Endothelial cell of umbilical vein (primary cell): ENCODE results near the gene GABBR2. TPM values are rescaled to one million over a fixed set of nuclear protein-coding genes. Genes with fewer than 3 reads are reported as not detected.

Source experiments
- BruUV-seq: library from RNA; stranded (reverse); fragments of 400-500 nt; replicated peaks from 2 replicates; lab custom pipeline; 2021; lab: Mats Ljungman, UMichigan
- CTCF ChIA-PET: fragments of 300-600, 350-600 bp; sonication (Branson Sonifier 250); formaldehyde crosslinking; loops from one replicate; lab custom pipeline; 2021; ENCODE audit warnings: antibody characterized with exemption, inconsistent platforms; lab: Charles Lee
- POLR2A ChIA-PET: fragments of 300-600, 350-600 bp; sonication (Branson Sonifier 250); formaldehyde crosslinking; loops from one replicate; lab custom pipeline; 2021; ENCODE audit warnings: antibody characterized with exemption, inconsistent platforms; lab: Charles Lee
- DNase-seq: peaks from one replicate; pipeline ENCODE4 v3.0.0-alpha.2; 2011; ENCODE audit warnings: low read depth, low spot score
- FAIRE-seq: peaks from 2 replicates; lab custom pipeline; 2011; peaks lifted over from hg19 to GRCh38; lab: Jason Lieb, UNC
- H2AFZ ChIP-seq: 2 replicates; pipeline ENCODE4 v1.6.0; 2012; ENCODE audit warnings: low read depth, low read length, control low read depth, inconsistent platforms
- H3K27ac ChIP-seq: 2 replicates; pipeline ENCODE4 v1.5.1; 2011; ENCODE audit warnings: low read depth, mild to moderate bottlenecking, control low read depth, low read length, moderate library complexity; ENCODE audit not compliant: insufficient read depth
- H3K27me3 ChIP-seq, 2 experiments: 2 replicates each; pipeline versions ENCODE4 v1.6.0 to v1.6.1; 2011; ENCODE audit warnings: low read length in 2 of 2, mixed read lengths in 1 of 2; ENCODE audit not compliant: control insufficient read depth in 2 of 2, insufficient read depth in 2 of 2
- H3K36me3 ChIP-seq, 2 experiments: 2 replicates in 1 of 2; 3 replicates in 1 of 2; pipeline ENCODE4 v1.5.1; 2011; ENCODE audit warnings: low read length in 2 of 2, mild to moderate bottlenecking in 1 of 2, moderate library complexity in 1 of 2; ENCODE audit not compliant: control insufficient read depth in 2 of 2, insufficient read depth in 2 of 2; ENCODE audit errors: extremely low read depth in 1 of 2
- H3K4me1 ChIP-seq: 3 replicates; pipeline ENCODE4 v1.5.1; 2011; ENCODE audit warnings: mild to moderate bottlenecking, low read length; ENCODE audit not compliant: control insufficient read depth, insufficient read depth; ENCODE audit errors: extremely low read depth
- H3K4me2 ChIP-seq: 2 replicates; pipeline ENCODE4 v1.6.1; 2011; ENCODE audit warnings: low read length, control low read depth, mixed read lengths; ENCODE audit not compliant: insufficient read depth
- H3K4me3 ChIP-seq, 3 experiments: fragments of 200-600 bp in 1 of 3; sonication (generic), shearing (Covaris generic) in 1 of 3; replicated peaks in 1 of 3; 2 replicates each; pipeline ENCODE4 v1.5.1; 2011 to 2016; ENCODE audit warnings: control low read depth in 3 of 3, low read length in 3 of 3, mild to moderate bottlenecking in 2 of 3, inconsistent platforms in 1 of 3, low read depth in 1 of 3, moderate library complexity in 1 of 3; ENCODE audit not compliant: insufficient read depth in 1 of 3
- H3K79me2 ChIP-seq: 2 replicates; pipeline ENCODE4 v1.6.0; 2012; ENCODE audit warnings: low read length, inconsistent platforms; ENCODE audit not compliant: control insufficient read depth, insufficient read depth
- H3K9ac ChIP-seq: replicated peaks from 2 replicates; pipeline ENCODE3; 2011; ENCODE audit warnings: low read length, control low read depth; ENCODE audit not compliant: insufficient read depth; ENCODE audit errors: extremely low read depth
- H3K9me1 ChIP-seq: replicated peaks from 3 replicates; pipeline ENCODE4 v1.6.0; 2011; ENCODE audit warnings: mild to moderate bottlenecking, low read length; ENCODE audit not compliant: control insufficient read depth, insufficient read depth; ENCODE audit errors: extremely low read depth
- H3K9me3 ChIP-seq: replicated peaks from 2 replicates; pipeline ENCODE4 v1.5.1; 2012; ENCODE audit warnings: low read length, inconsistent platforms; ENCODE audit not compliant: control insufficient read depth, insufficient read depth
- H4K20me1 ChIP-seq: replicated peaks from 2 replicates; pipeline ENCODE3; 2011; ENCODE audit warnings: mild to moderate bottlenecking, low read length; ENCODE audit not compliant: control insufficient read depth, insufficient read depth; ENCODE audit errors: extremely low read depth
- EZH2 ChIP-seq: IDR thresholded peaks from 2 replicates; pipeline ENCODE4 v1.6.1; 2012; ENCODE audit warnings: borderline replicate concordance, low read depth, mild to moderate bottlenecking, moderate library complexity, low read length, inconsistent platforms; ENCODE audit not compliant: severe bottlenecking
- FOS ChIP-seq: IDR thresholded peaks from 2 replicates; pipeline ENCODE4 v1.6.1; 2011; ENCODE audit warnings: mild to moderate bottlenecking, low read length, moderate library complexity, borderline replicate concordance; ENCODE audit not compliant: insufficient read depth
- GATA2 ChIP-seq: IDR thresholded peaks from 2 replicates; pipeline ENCODE4 v1.7.0; 2011; ENCODE audit warnings: low read depth, mild to moderate bottlenecking, moderate library complexity, mixed read lengths, low read length; ENCODE audit not compliant: insufficient read length, insufficient read depth
- JUN ChIP-seq: IDR thresholded peaks from 2 replicates; pipeline ENCODE4 v1.6.1; 2011; ENCODE audit warnings: borderline replicate concordance, low read depth; ENCODE audit not compliant: insufficient read length, insufficient read depth
- MYC ChIP-seq: IDR thresholded peaks from one replicate; pipeline ENCODE4 v1.6.1; 2011; ENCODE audit warnings: mild to moderate bottlenecking, low read depth, low read length
- POLR2A ChIP-seq: IDR thresholded peaks from 2 replicates; pipeline ENCODE4 v1.6.1; 2012; ENCODE audit warnings: low read depth, mild to moderate bottlenecking, control low read depth, low read length
- POLR2AphosphoS5 ChIP-seq: IDR thresholded peaks from 2 replicates; pipeline ENCODE4 v1.6.1; 2012; ENCODE audit warnings: low read depth, mild to moderate bottlenecking, control low read depth, low read length, moderate library complexity; ENCODE audit not compliant: insufficient read depth
- dilution Hi-C: fragments of 300-500 bp; cut with MboI; formaldehyde crosslinking; loops from one replicate; pipeline ENCODE4 v1.15.0; 2019; ENCODE audit warnings: low sequenced_read_pairs; ENCODE audit not compliant: extremely low pct_ligation_motif_present
- intact Hi-C: fragments of 100-400 bp; cut with micrococcal nuclease; formaldehyde crosslinking; loops from one replicate; pipeline ENCODE4 v1.10.0; 2022
- polyA plus RNA-seq, 4 experiments: library from polyadenylated mRNA; depleted of rRNA in 3 of 4; stranded (reverse) in 3 of 4; unstranded in 1 of 4; fragments of >200 nt; gene quantifications; 2 replicates each; pipeline versions ENCODE4 v1.2.1 to v1.2.3, GENCODE V29; 2011 to 2012; ENCODE audit warnings: missing spikeins in 1 of 4
- total RNA-seq: library from RNA; stranded (reverse); gene quantifications from 2 replicates; pipeline ENCODE4 v1.2.3, GENCODE V29; 2021
- TF ChIP-seq, protein P1 (sequence below), 2 donors: IDR thresholded peaks; 1 replicate in 1 of 2; 2 replicates in 1 of 2; pipeline ENCODE4 v1.5.1; 2011; ENCODE audit warnings: low read length in 2 of 2, mild to moderate bottlenecking in 2 of 2, moderate library complexity in 2 of 2, control low read depth in 1 of 2, inconsistent platforms in 1 of 2, low read depth in 1 of 2; ENCODE audit not compliant: insufficient read depth in 1 of 2; ENCODE audit errors: extremely low read depth in 1 of 2
- TF ChIP-seq, protein P2 (sequence below): IDR thresholded peaks from 2 replicates; pipeline ENCODE4 v1.6.1; 2011; ENCODE audit not compliant: insufficient read depth, insufficient read length

Gene GABBR2
- total and polyA plus RNA-seq, 2 donors (not counting 3 experiments of a cell fraction or from before 2014, with no cell fraction given): 1.1 to 9.2 TPM

DNA sequence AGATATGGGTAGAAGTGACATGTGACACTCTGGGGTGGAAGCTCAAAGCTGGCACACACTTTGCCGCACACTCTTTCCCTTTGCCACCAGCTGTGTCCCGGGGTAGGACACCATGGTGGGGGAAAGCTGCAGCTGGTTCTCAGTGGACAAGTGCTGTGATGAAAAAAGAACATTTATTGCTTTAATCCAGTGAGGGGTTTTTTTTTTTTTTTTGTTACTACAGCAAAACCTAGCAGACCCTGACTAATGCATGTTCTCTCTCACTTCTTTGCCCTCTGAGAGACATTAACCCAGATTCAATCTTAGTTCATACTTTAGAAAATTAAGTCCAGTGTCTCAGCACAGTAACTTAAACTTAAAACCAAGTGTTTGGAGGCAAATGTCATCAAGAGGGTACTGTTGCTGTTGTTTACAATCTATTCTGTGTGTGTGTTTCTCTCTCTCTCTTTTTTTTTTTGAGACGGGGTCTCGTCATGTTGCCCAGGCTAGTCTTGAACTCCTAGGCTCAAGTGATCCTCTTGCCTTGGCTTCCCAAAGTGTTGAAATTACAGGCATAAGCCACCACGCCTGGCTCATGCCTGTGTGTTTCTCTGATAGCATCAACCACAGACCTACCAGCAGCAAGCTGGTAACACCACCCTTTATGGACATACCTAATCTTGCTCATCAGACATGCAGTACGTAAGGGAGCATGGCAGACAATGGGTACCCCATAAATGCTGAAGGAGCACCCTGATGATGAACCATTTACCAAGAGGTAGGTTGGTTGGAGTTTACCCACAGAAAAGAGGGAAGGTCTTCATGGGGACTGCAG is 368.5 kb downstream of the GABBR2 start:
- Histone ChIP-seq H2AFZ (no peak overlapping the region), H4K20me1 (no peaks in the 10 kb centered on the region), H3K36me3 (no peaks in the 10 kb centered on the region), H3K4me3 (no peak overlapping the region), H3K9me1 (no peaks in the 10 kb centered on the region), H3K79me2 (no peaks in the 10 kb centered on the region), H3K9me3 (no peaks in the 10 kb centered on the region), H3K4me2 (no peak overlapping the region), H3K27me3 (no peaks in the 10 kb centered on the region), H3K9ac (no peak overlapping the region), H3K4me1 (peaks cover 18% of the 10 kb centered on the region), H3K27ac (no peak overlapping the region)
- BruUV-seq: no TSS peak
- intact Hi-C loops (no loop called here), dilution Hi-C loops (no loop called here)
- TF ChIP-seq, protein P1, sequence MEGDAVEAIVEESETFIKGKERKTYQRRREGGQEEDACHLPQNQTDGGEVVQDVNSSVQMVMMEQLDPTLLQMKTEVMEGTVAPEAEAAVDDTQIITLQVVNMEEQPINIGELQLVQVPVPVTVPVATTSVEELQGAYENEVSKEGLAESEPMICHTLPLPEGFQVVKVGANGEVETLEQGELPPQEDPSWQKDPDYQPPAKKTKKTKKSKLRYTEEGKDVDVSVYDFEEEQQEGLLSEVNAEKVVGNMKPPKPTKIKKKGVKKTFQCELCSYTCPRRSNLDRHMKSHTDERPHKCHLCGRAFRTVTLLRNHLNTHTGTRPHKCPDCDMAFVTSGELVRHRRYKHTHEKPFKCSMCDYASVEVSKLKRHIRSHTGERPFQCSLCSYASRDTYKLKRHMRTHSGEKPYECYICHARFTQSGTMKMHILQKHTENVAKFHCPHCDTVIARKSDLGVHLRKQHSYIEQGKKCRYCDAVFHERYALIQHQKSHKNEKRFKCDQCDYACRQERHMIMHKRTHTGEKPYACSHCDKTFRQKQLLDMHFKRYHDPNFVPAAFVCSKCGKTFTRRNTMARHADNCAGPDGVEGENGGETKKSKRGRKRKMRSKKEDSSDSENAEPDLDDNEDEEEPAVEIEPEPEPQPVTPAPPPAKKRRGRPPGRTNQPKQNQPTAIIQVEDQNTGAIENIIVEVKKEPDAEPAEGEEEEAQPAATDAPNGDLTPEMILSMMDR (IDR thresholded peaks at IDR 0.05; ENCODE audit: extremely low read depth in 1 of 2, insufficient read depth in 1 of 2, low read depth in 1 of 2, low read length in 2 of 2): no peak
- TF ChIP-seq POLR2AphosphoS5 (no peak), EZH2 (no peak), POLR2A (no peak), GATA2 (no peak), FOS (no peak), JUN (no peak), MYC (no peak)
- TF ChIP-seq, protein P2, sequence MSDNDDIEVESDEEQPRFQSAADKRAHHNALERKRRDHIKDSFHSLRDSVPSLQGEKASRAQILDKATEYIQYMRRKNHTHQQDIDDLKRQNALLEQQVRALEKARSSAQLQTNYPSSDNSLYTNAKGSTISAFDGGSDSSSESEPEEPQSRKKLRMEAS: no peak
- no peak for DNase-seq
- POLR2A ChIA-PET: no interaction called here
- FAIRE-seq: no peak
- CTCF ChIA-PET: no interaction called here
